ENCODE measurements around the gene PUS10. TPM values are rescaled to one million over a fixed set of nuclear protein-coding genes. Genes with fewer than 3 reads are reported as not detected.

PUS10 gene
- total and polyA plus RNA-seq, 2 of the 13 experiments (the other 11 are each of a cell fraction or from before 2014, with no cell fraction given), result 41.4 to 44.3 TPM

GRCh38 chr2:60899892-60900249 lies 118.2 kb downstream of the PUS10 start:
- no peak for DNase-seq (ENCODE audit: low spot score)
- Histone ChIP-seq H3K9ac (ENCODE audit: insufficient read depth, low read depth, low read length) (no peak overlapping the region), H3K9me3 (ENCODE audit: low read length) (no peaks in the 10 kb centered on the region), H3K4me2 (ENCODE audit: low read depth, low read length) (no peak overlapping the region), H3K27me3 (ENCODE audit: control insufficient read depth in 1 of 2, insufficient read depth in 2 of 2, low read length in 2 of 2) (no peaks in the 10 kb centered on the region), H2AFZ (ENCODE audit: low read length) (no peak overlapping the region), H3K36me3 (replicated peaks in 1 of 2; ENCODE audit: control insufficient read depth in 1 of 2, insufficient read depth in 2 of 2, low read length in 2 of 2) (peaks cover 13 to 35% of the 10 kb centered on the region in 2 experiments), H3K4me1 (ENCODE audit: insufficient read depth, low read length) (no peaks in the 10 kb centered on the region), H4K20me1 (ENCODE audit: insufficient read depth, low read length) (no peaks in the 10 kb centered on the region), H3K79me2 (ENCODE audit: insufficient read depth, low read length) (no peaks in the 10 kb centered on the region), H3K4me3 (replicated peaks in 1 of 3; ENCODE audit: insufficient read depth in 1 of 3, low read depth in 2 of 3, low read length in 3 of 3) (no peak overlapping the region), H3K27ac (ENCODE audit: extremely low read length, insufficient read depth, low read length) (no peak overlapping the region)
- no peak for TF ChIP-seq HNRNPL (IDR thresholded peaks at IDR 0.05; ENCODE audit: low read depth, low read length)
- no peak for TF ChIP-seq PLRG1 (conservative IDR thresholded peaks at IDR 0.05)
- no peak for TF ChIP-seq TBP (CRISPR knock-in tag; IDR thresholded peaks at IDR 0.05)
- BruUV-seq (replicated peaks), result no TSS peak
- WGBS (ENCODE audit: low lambda C conversion rate), result 96% methylated on average over 1 of the region's 1 CpG
- FAIRE-seq, result no peak
- no peak for ATAC-seq
- intact Hi-C loops (cut with micrococcal nuclease; ENCODE audit: unreplicated experiment), result loop anchor here (1.0 kb wide), 1 partner anchor 45 kb away; no protein-coding TSS in a partner anchor
- POLR2A ChIA-PET, result no interaction called here
- in situ Hi-C loops (cut with HindIII; ENCODE audit: extremely low pct_ligation_motif_present, low pct_unique_long_range_greater_than_20kb), result no loop called here
- CTCF ChIA-PET (ENCODE audit: low intra/inter-chr PET ratio, low total read pairs), result no interaction called here

- H3K4me1 ChIP-seq (ENCODE audit: insufficient read depth, low read length), result no peaks in the 10 kb centered on the region
- no peaks in the 10 kb centered on the region for H3K27me3 ChIP-seq (ENCODE audit: control insufficient read depth in 1 of 2, insufficient read depth in 2 of 2, low read length in 2 of 2)
- no peak overlapping the region for H3K4me2 ChIP-seq (ENCODE audit: low read depth, low read length)
- no peak overlapping the region for H2AFZ ChIP-seq (ENCODE audit: low read length)
- 97% methylated on average over 6 of the region's 6 CpGs for WGBS (ENCODE audit: low lambda C conversion rate)
- intact Hi-C loops (cut with micrococcal nuclease; ENCODE audit: unreplicated experiment) (loop anchor here (1.0 kb wide), 1 partner anchor 44 kb away; no protein-coding TSS in a partner anchor), in situ Hi-C loops (cut with HindIII; ENCODE audit: extremely low pct_ligation_motif_present, low pct_unique_long_range_greater_than_20kb) (no loop called here)
- no peak for DNase-seq (ENCODE audit: low spot score)
- H3K4me3 ChIP-seq (replicated peaks in 1 of 3; ENCODE audit: insufficient read depth in 1 of 3, low read depth in 2 of 3, low read length in 3 of 3), result no peak overlapping the region
- ChIA-PET CTCF (ENCODE audit: low intra/inter-chr PET ratio, low total read pairs) (no interaction called here), POLR2A (no interaction called here)
- no TSS peak for BruUV-seq (replicated peaks)
- H3K27ac ChIP-seq (ENCODE audit: extremely low read length, insufficient read depth, low read length), result no peak overlapping the region
- peaks cover 13 to 40% of the 10 kb centered on the region in 2 experiments for H3K36me3 ChIP-seq (replicated peaks in 1 of 2; ENCODE audit: control insufficient read depth in 1 of 2, insufficient read depth in 2 of 2, low read length in 2 of 2)
- no peaks in the 10 kb centered on the region for H3K79me2 ChIP-seq (ENCODE audit: insufficient read depth, low read length)
- no peaks in the 10 kb centered on the region for H4K20me1 ChIP-seq (ENCODE audit: insufficient read depth, low read length)
- no peaks in the 10 kb centered on the region for H3K9me3 ChIP-seq (ENCODE audit: low read length)
- H3K9ac ChIP-seq (ENCODE audit: insufficient read depth, low read depth, low read length), result no peak overlapping the region
- FAIRE-seq, result no peak
- no peak for ATAC-seq
- TF ChIP-seq CREB1 (IDR thresholded peaks at IDR 0.05) (no peak), CREB1 (CRISPR knock-in tag; IDR thresholded peaks at IDR 0.05) (no peak), ZNF160 (CRISPR knock-in tag; IDR thresholded peaks at IDR 0.05) (no peak), ZNF326 (CRISPR knock-in tag; IDR thresholded peaks at IDR 0.05; ENCODE audit: borderline replicate concordance) (no peak), HOXD1 (CRISPR knock-in tag; IDR thresholded peaks at IDR 0.05) (no peak), ZNF20 (CRISPR knock-in tag; IDR thresholded peaks at IDR 0.05) (no peak), SOX5 (CRISPR knock-in tag; IDR thresholded peaks at IDR 0.05; ENCODE audit: borderline replicate concordance) (no peak), ZNF816 (CRISPR knock-in tag; IDR thresholded peaks at IDR 0.05; ENCODE audit: borderline replicate concordance) (no peak), ZNF333 (CRISPR knock-in tag; IDR thresholded peaks at IDR 0.05; ENCODE audit: borderline replicate concordance) (no peak), ZMAT5 (CRISPR knock-in tag; IDR thresholded peaks at IDR 0.05; ENCODE audit: borderline replicate concordance, low read depth) (no peak)
- TF ChIP-seq, protein P1, sequence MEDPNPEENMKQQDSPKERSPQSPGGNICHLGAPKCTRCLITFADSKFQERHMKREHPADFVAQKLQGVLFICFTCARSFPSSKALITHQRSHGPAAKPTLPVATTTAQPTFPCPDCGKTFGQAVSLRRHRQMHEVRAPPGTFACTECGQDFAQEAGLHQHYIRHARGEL (CRISPR knock-in tag; IDR thresholded peaks at IDR 0.05), result no peak
- TF ChIP-seq, protein P2, sequence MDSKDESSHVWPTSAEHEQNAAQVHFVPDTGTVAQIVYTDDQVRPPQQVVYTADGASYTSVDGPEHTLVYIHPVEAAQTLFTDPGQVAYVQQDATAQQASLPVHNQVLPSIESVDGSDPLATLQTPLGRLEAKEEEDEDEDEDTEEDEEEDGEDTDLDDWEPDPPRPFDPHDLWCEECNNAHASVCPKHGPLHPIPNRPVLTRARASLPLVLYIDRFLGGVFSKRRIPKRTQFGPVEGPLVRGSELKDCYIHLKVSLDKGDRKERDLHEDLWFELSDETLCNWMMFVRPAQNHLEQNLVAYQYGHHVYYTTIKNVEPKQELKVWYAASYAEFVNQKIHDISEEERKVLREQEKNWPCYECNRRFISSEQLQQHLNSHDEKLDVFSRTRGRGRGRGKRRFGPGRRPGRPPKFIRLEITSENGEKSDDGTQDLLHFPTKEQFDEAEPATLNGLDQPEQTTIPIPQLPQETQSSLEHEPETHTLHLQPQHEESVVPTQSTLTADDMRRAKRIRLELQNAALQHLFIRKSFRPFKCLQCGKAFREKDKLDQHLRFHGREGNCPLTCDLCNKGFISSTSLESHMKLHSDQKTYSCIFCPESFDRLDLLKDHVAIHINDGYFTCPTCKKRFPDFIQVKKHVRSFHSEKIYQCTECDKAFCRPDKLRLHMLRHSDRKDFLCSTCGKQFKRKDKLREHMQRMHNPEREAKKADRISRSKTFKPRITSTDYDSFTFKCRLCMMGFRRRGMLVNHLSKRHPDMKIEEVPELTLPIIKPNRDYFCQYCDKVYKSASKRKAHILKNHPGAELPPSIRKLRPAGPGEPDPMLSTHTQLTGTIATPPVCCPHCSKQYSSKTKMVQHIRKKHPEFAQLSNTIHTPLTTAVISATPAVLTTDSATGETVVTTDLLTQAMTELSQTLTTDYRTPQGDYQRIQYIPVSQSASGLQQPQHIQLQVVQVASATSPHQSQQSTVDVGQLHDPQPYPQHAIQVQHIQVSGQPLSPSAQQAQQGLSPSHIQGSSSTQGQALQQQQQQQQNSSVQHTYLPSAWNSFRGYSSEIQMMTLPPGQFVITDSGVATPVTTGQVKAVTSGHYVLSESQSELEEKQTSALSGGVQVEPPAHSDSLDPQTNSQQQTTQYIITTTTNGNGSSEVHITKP (CRISPR knock-in tag; IDR thresholded peaks at IDR 0.05; ENCODE audit: low read depth), result no peak
Measured at GRCh38 chr2:60899230-60899891, 118.7 kb downstream of the PUS10 start.

Measured in HepG2 (cell line).